Stomach (tissue), 4 donors: ENCODE results near the gene ST6GALNAC5.

Experiments used
- EP300 ChIP-seq: sonication (generic); formaldehyde crosslinking; IDR thresholded peaks from one replicate; pipeline ENCODE4 v1.6.1; 2017; ENCODE audit warnings: antibody characterized with exemption
- POLR2A ChIP-seq, 4 donors: fragments of 450-650 bp; IDR thresholded peaks; one replicate each; pipeline ENCODE4 v1.6.1; 2016; ENCODE audit warnings: antibody characterized with exemption in 4 of 4, control low read depth in 2 of 4, mild to moderate bottlenecking in 1 of 4, moderate library complexity in 1 of 4
- TF ChIP-seq, protein P1 (sequence below), 7 experiments: fragments of 450-650 bp in 4 of 7; fragments of 200-600 bp in 3 of 7; sonication (generic) in 3 of 7; IDR thresholded peaks; one replicate each; pipeline ENCODE4 v1.5.1; 2016 to 2019; ENCODE audit warnings: antibody characterized with exemption in 7 of 7, control low read depth in 2 of 7, mild to moderate bottlenecking in 1 of 7

DNA sequence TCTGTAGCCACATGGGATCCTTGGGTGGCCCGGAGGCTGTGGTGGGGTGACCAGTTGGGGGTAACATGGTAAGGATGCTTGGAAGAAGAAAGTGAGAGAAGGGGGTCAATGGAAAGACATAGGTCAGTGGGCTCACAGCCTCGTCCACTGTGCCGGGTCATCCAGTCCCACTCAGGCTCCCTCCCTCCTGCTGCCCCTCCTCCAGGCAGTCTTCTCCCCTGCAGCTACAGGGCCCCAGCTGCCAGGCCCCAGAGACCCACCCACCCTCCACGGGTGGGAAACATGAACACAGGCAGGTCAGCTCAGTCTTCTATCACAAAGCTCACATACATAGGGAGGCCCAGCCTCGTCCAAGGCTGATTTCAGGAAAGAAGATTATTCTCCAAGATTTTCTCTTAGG, 158.3 kb downstream of the ST6GALNAC5 start:
- TF ChIP-seq, protein P1, sequence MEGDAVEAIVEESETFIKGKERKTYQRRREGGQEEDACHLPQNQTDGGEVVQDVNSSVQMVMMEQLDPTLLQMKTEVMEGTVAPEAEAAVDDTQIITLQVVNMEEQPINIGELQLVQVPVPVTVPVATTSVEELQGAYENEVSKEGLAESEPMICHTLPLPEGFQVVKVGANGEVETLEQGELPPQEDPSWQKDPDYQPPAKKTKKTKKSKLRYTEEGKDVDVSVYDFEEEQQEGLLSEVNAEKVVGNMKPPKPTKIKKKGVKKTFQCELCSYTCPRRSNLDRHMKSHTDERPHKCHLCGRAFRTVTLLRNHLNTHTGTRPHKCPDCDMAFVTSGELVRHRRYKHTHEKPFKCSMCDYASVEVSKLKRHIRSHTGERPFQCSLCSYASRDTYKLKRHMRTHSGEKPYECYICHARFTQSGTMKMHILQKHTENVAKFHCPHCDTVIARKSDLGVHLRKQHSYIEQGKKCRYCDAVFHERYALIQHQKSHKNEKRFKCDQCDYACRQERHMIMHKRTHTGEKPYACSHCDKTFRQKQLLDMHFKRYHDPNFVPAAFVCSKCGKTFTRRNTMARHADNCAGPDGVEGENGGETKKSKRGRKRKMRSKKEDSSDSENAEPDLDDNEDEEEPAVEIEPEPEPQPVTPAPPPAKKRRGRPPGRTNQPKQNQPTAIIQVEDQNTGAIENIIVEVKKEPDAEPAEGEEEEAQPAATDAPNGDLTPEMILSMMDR (IDR thresholded peaks at IDR 0.05) = no peak
- no peak for TF ChIP-seq POLR2A (IDR thresholded peaks at IDR 0.05)
- TF ChIP-seq EP300 = no peak
